GM18868 (cell line): ENCODE results near the gene HLA-DOA.

ENCODE experiments used
- ATAC-seq: cut with Tn5 transposase; IDR thresholded peaks from one replicate; pipeline ENCODE4 v1.9.1; 2021; ENCODE audit warnings: mild to moderate bottlenecking, moderate library complexity; ENCODE audit not compliant: unreplicated experiment

Gene HLA-DOA

GRCh38 chr6:33017694-33018353 is 8.4 kb upstream of the HLA-DOA start:
- ATAC-seq = no peak

GRCh38 chr6:33017018-33017417 is 7.6 kb upstream of the HLA-DOA start:
- no peak for ATAC-seq

GRCh38 chr6:33015798-33016197 is 6.4 kb upstream of the HLA-DOA start:
- no peak for ATAC-seq

GRCh38 chr6:33014841-33015634 is 5.6 kb upstream of the HLA-DOA start:
- ATAC-seq = no peak

GRCh38 chr6:33013608-33014007 is 4.2 kb upstream of the HLA-DOA start:
- no peak for ATAC-seq

GRCh38 chr6:33010356-33010755 is 965 bp upstream of the HLA-DOA start:
- no peak for ATAC-seq

- ATAC-seq = no peak
Measured at GRCh38 chr6:33007831-33008400, 1.5 kb downstream of the HLA-DOA start.

- ATAC-seq = no peak
Measured at GRCh38 chr6:33004940-33005339, 4.5 kb downstream of the HLA-DOA start.

GRCh38 chr6:33001685-33002084 is 7.7 kb downstream of the HLA-DOA start:
- ATAC-seq = no peak

GRCh38 chr6:33000055-33000454 is 9.3 kb downstream of the HLA-DOA start:
- ATAC-seq = no peak

GRCh38 chr6:32995448-32995847 is 13.9 kb downstream of the HLA-DOA start:
- no peak for ATAC-seq

- ATAC-seq = no peak
Measured at GRCh38 chr6:32993363-32993973, 15.9 kb downstream of the HLA-DOA start.

GRCh38 chr6:32991972-32992371 is 17.4 kb downstream of the HLA-DOA start:
- no peak for ATAC-seq

GRCh38 chr6:32989368-32989767 is 20.0 kb downstream of the HLA-DOA start:
- ATAC-seq = no peak

GRCh38 chr6:32984622-32985389 is 24.6 kb downstream of the HLA-DOA start:
- no peak for ATAC-seq

GRCh38 chr6:32983964-32984621 is 25.3 kb downstream of the HLA-DOA start:
- ATAC-seq = no peak

GRCh38 chr6:32983493-32983848 is 25.9 kb downstream of the HLA-DOA start:
- no peak for ATAC-seq

GRCh38 chr6:32982702-32983492 is 26.5 kb downstream of the HLA-DOA start:
- ATAC-seq = no peak

GRCh38 chr6:32982084-32982701 is 27.2 kb downstream of the HLA-DOA start:
- no peak for ATAC-seq
